ENCODE results near the gene BDNF.

Gene BDNF

GRCh38 chr11:27711725-27712124 is 11.5 kb upstream of the BDNF start:
- no peak for TF ChIP-seq CTCF (IDR thresholded peaks at IDR 0.05; ENCODE audit: extremely low read depth, insufficient read depth, missing control alignments)
- in situ Hi-C loops (cut with MboI; ENCODE audit: low pct_unique_long_range_greater_than_20kb, low sequenced_read_pairs, unreplicated experiment), result loop anchor here (25.0 kb wide), 2 partner anchors 826 to 1626 kb away; no protein-coding TSS in a partner anchor
- no peak for DNase-seq (ENCODE audit: low spot score)

- DNase-seq (ENCODE audit: low spot score), result no peak
- no peak for TF ChIP-seq CTCF (IDR thresholded peaks at IDR 0.05; ENCODE audit: extremely low read depth, insufficient read depth, missing control alignments)
- in situ Hi-C loops (cut with MboI; ENCODE audit: low pct_unique_long_range_greater_than_20kb, low sequenced_read_pairs, unreplicated experiment), result loop anchor here (25.0 kb wide), 2 partner anchors 827 to 1627 kb away; no protein-coding TSS in a partner anchor
These were observed 10.3 kb upstream of the BDNF start for GRCh38 chr11:27710536-27710935.

GRCh38 chr11:27707676-27708075 is 7.4 kb upstream of the BDNF start:
- in situ Hi-C loops (cut with MboI; ENCODE audit: low pct_unique_long_range_greater_than_20kb, low sequenced_read_pairs, unreplicated experiment), result loop anchor here (25.0 kb wide), 2 partner anchors 830 to 1630 kb away; no protein-coding TSS in a partner anchor
- DNase-seq (ENCODE audit: low spot score), result no peak
- no peak for TF ChIP-seq CTCF (IDR thresholded peaks at IDR 0.05; ENCODE audit: extremely low read depth, insufficient read depth, missing control alignments)

- in situ Hi-C loops (cut with MboI; ENCODE audit: low pct_unique_long_range_greater_than_20kb, low sequenced_read_pairs, unreplicated experiment), result loop anchor here (25.0 kb wide), 2 partner anchors 831 to 1631 kb away; no protein-coding TSS in a partner anchor
- peak; percentile 47 for DNase-seq (ENCODE audit: low spot score)
- TF ChIP-seq CTCF (IDR thresholded peaks at IDR 0.05; ENCODE audit: extremely low read depth, insufficient read depth, missing control alignments), result peak; percentile 66
These were observed 5.9 kb upstream of the BDNF start for GRCh38 chr11:27705873-27706820.

- TF ChIP-seq CTCF (IDR thresholded peaks at IDR 0.05; ENCODE audit: extremely low read depth, insufficient read depth, missing control alignments), result no peak
- in situ Hi-C loops (cut with MboI; ENCODE audit: low pct_unique_long_range_greater_than_20kb, low sequenced_read_pairs, unreplicated experiment), result loop anchor here (25.0 kb wide), 2 partner anchors 834 to 1634 kb away; no protein-coding TSS in a partner anchor
- DNase-seq (ENCODE audit: low spot score), result no peak
These were observed 3.2 kb upstream of the BDNF start for GRCh38 chr11:27703481-27703880.

GRCh38 chr11:27702811-27703210 is 2.6 kb upstream of the BDNF start:
- in situ Hi-C loops (cut with MboI; ENCODE audit: low pct_unique_long_range_greater_than_20kb, low sequenced_read_pairs, unreplicated experiment), result loop anchor here (25.0 kb wide), 2 partner anchors 834 to 1634 kb away; no protein-coding TSS in a partner anchor
- no peak for DNase-seq (ENCODE audit: low spot score)
- no peak for TF ChIP-seq CTCF (IDR thresholded peaks at IDR 0.05; ENCODE audit: extremely low read depth, insufficient read depth, missing control alignments)

Data from GM13977 (cell line).